HG02763 (cell line): ENCODE results near the gene DGCR2.

Experiments used
- ATAC-seq: cut with Tn5 transposase; IDR thresholded peaks from one replicate; pipeline ENCODE4 v1.9.1; 2021; ENCODE audit warnings: mild to moderate bottlenecking, moderate library complexity; ENCODE audit not compliant: unreplicated experiment

DGCR2 gene

GRCh38 chr22:19146215-19146968 is 24.2 kb upstream of the DGCR2 start:
- no peak for ATAC-seq

GRCh38 chr22:19143967-19144400 is 21.8 kb upstream of the DGCR2 start:
- no peak for ATAC-seq

DNA sequence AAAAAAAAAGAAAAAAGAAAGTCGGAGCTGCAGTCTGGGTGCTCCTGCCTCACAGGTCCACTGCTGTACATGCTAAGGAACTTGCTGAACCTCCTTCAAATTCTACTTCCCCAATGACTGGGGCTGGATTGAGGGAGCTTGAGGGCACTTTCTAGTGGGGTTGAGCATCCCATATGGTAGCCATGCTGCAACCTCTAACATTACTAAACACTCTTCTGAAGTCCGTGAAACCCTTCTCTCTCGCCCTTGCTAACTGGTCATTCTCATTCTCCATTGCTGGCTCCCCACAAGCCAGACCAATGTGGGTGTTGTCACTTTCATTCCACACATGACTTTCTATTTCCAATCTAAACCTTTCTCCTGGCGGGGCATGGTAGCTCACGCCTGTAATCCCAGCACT is 21.0 kb upstream of the DGCR2 start:
- ATAC-seq = no peak

- ATAC-seq = no peak
Measured at GRCh38 chr22:19142394-19142793, 20.2 kb upstream of the DGCR2 start.

DNA sequence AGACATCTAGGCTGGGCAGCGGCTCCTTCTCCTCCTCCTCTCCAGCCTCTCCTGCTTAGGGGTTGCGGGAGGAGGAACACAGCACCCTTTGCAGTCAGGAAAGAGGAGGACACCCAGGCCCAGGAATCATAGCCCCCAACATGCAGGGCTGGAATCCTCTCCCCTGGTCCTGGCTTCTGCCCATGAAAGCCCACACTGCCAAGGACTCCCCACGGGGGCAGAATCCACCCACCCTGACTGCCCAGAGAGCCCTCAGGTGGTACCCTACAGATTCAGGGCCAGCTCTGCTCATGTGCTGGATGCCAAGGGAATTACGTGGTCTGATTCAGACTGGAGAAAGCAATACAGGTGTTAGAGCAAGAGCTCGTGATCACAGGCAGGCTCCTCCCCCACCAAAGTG is 17.8 kb upstream of the DGCR2 start:
- ATAC-seq = no peak

DNA sequence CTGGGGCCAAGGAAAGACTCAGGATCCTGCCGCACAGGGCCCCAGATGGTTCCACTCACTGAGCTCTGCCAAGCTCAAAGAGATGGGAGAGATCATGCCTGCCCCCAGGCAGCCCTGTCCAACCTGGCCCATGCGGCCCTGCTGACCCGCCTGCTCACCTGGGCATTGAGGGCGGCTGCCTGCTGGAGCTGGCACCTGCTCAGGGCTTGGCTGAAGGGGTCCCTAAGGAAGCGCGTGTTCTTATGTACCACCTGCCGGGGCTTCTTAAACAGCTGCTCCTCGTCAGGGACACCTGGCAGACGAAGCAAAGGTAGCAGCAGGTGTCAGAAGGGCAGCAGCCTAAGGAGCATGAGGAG is 16.8 kb upstream of the DGCR2 start:
- no peak for ATAC-seq

- no peak for ATAC-seq
Measured at GRCh38 chr22:19138217-19139000, 16.2 kb upstream of the DGCR2 start.

- ATAC-seq = no peak
Measured at GRCh38 chr22:19137384-19138216, 15.4 kb upstream of the DGCR2 start.

- no peak for ATAC-seq
Measured at GRCh38 chr22:19136915-19137314, 14.7 kb upstream of the DGCR2 start.

- no peak for ATAC-seq
Measured at GRCh38 chr22:19134874-19135273, 12.7 kb upstream of the DGCR2 start.

DNA sequence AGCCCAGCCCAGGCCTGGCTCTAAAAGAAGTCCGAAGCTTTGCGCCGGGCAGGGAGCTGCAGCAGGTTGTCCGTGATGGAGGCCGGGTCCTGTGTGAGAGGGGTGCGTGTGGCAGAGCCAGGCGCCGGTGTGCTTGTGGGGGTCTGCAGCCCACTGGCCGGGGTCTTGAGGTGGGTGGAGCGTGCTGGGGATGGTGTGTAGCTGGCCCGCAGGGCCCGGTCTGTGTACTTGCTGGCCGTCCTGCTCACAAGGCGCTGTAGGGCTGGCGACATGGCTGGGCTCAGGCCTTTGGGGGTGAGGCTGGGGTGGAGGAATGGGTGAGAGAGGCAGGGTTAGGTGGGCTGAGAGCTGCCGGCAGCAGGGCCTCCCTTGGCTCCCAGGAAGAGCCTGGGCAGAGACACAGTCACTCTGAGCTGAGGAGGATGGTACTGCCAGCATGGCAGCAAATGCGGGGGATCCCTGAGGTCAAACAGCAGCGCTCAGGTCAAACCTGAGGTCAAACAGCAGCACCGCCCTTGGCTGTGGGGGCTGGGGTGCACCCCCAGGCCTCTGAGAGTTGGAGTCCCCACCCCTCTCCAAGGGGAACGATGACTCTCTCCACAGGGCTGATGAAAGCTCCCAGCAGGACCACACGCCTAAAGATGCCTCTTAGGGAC is 12.1 kb upstream of the DGCR2 start:
- ATAC-seq = no peak

DNA sequence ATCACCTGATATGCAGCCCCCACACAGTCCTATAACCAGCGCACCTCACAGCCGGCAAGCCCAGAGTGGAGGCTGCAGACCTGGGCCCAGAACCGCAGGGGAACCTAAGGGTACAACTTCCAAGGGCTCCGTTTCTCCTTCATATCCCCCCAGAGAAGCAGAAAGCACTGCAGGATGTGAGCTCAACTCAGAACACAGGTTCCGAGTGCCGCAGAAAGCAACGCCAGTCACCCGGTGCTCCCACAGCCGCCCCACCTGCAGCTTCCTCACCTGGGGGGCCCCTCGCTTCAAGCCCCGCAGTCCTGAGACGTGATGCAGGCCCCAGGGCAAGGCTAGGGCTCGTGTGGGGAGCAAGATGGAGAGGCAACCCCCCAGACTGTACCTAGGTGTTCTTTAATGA is 11.3 kb upstream of the DGCR2 start:
- ATAC-seq = no peak

GRCh38 chr22:19132693-19133400 is 10.6 kb upstream of the DGCR2 start:
- no peak for ATAC-seq

- ATAC-seq = no peak
Measured at GRCh38 chr22:19132153-19132552, 9.9 kb upstream of the DGCR2 start.

DNA sequence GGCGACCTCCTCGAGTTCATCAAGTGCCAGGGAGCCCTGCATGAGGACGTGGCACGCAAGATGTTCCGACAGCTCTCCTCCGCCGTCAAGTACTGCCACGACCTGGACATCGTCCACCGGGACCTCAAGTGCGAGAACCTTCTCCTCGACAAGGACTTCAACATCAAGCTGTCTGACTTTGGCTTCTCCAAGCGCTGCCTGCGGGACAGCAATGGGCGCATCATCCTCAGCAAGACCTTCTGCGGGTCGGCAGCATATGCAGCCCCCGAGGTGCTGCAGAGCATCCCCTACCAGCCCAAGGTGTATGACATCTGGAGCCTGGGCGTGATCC is 9.4 kb upstream of the DGCR2 start:
- no peak for ATAC-seq

GRCh38 chr22:19130959-19131684 is 8.9 kb upstream of the DGCR2 start, which contains the start of gene TSSK2:
TSSK2 (plus strand) TSS chr22:19131308; CDS start chr22:19131400, 92 bp downstream.
- no peak for ATAC-seq

DNA sequence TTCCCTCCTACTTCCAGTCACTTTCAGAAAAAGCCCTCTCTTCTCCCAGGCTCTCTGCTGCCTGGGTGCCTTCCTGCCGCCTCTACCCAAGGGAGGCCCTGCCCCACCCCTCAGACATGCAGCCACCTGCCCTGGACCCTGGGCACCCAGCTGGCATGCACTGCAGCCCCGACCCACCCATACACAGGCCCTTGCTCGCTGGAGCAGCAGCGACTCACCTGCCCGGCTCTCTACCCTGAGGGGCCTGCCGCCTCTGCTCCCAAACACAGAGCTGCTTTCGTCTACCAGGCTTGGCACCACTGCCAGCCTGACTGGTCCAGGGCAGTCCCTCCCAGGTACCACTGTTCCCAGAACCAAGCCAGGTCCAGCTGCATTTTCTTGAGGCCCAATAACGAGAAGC is 7.7 kb upstream of the DGCR2 start:
- ATAC-seq = no peak

DNA sequence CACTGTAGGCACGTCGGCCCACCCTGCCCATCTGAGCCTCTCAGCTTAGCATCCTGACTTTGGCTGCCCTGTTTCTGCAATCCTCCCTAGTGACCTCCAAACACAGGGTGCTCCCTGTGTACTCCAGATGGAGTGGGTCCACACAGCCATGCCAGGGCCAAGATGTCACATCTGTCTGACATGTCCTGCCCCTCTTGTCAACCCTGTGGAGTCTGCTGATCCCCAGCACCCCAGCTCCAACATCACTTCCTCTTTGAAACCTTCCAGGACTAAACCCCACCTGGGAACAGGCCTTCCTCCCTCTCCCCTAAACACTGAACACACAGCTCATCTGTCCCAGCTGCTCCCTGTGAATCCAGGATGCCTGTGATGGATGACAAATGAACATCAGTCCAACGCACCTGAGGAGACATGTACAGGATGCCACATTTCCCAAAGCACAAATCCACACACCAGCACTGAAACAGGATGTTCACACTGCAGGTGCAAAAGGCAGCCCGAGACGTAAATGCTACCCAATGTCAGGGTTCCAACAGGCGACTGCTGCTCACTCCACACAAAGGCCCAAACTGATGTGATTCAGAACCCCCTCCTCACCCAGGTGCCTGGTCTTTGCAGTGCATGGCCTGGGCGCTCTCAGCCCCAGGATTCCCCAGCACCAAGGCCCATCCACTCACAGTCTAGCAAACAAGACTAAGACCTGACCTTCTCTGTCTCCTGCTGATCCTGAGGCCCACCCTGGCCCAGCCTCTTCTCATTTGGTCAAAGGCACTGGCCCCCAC is 6.9 kb upstream of the DGCR2 start:
- ATAC-seq = no peak

- ATAC-seq = no peak
Measured at GRCh38 chr22:19128009-19128401, 5.8 kb upstream of the DGCR2 start.
